ENCODE results near the gene PLA1A.

Gene PLA1A

GRCh38 chr3:119600732-119601131 is 3.0 kb downstream of the PLA1A start:
- Histone ChIP-seq H3K36me3 (ENCODE audit: insufficient read depth, low read length) (no peaks in the 10 kb centered on the region), H3K79me2 (ENCODE audit: insufficient read depth, low read length) (no peaks in the 10 kb centered on the region), H3K9me2 (replicated peaks; ENCODE audit: low read depth, low read length) (no peaks in the 10 kb centered on the region), H4K20me1 (ENCODE audit: insufficient read depth, low read length, poor library complexity, severe bottlenecking) (no peaks in the 10 kb centered on the region), H2AFZ (ENCODE audit: low read length) (peak overlapping the region; percentile 55), H3K9me3 (ENCODE audit: insufficient read depth, low read depth, low read length) (no peaks in the 10 kb centered on the region), H3K4me3 (ENCODE audit: low read length, poor library complexity, severe bottlenecking) (no peak overlapping the region), H3K9ac (ENCODE audit: low read depth, low read length, poor library complexity, severe bottlenecking) (no peak overlapping the region), H3K4me2 (ENCODE audit: low read depth, low read length, poor library complexity, severe bottlenecking) (no peak overlapping the region), H3F3A (ENCODE audit: low read depth) (no peaks in the 10 kb centered on the region), H3K27me3 (ENCODE audit: insufficient read depth, low read length, poor library complexity, severe bottlenecking) (no peaks in the 10 kb centered on the region), H3K4me1 (ENCODE audit: insufficient read depth, low read length, poor library complexity, severe bottlenecking) (no peaks in the 10 kb centered on the region)
- TF ChIP-seq EZH2phosphoT487 (IDR thresholded peaks at IDR 0.05; ENCODE audit: borderline replicate concordance) (no peak), CTCF (conservative IDR thresholded peaks at IDR 0.05; ENCODE audit: low read length) (peak; percentile 73)

DNA sequence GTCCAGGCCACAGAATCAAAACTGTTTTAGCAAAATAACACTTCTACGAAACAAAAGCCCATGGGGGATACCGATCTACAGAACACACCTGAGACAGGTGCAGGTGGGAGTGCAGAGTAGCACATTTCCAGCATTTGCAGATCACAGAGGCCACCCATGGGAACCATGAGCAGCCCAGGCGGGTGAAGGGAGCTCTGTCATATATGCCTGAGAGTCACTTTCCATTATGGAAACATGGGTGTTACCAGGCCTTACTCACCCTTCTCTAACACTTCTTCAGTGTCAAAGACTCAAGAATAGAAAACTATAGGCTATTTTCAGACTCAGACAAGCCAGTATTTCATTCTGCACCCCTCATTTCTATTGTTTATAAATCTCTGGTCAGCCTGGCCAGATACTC is 3.5 kb downstream of the PLA1A start:
- H2AFZ ChIP-seq (ENCODE audit: low read length) = peak overlapping the region; percentile 55; the same call in 1 of the 2 replicates
- no peak overlapping the region for H3K4me3 ChIP-seq (ENCODE audit: low read length, poor library complexity, severe bottlenecking)
- H3K4me2 ChIP-seq (ENCODE audit: low read depth, low read length, poor library complexity, severe bottlenecking) = no peak overlapping the region

GRCh38 chr3:119602676-119603075 is 5.0 kb downstream of the PLA1A start:
- Histone ChIP-seq H3K9me3 (ENCODE audit: insufficient read depth, low read depth, low read length) (no peaks in the 10 kb centered on the region), H3K36me3 (ENCODE audit: insufficient read depth, low read length) (no peaks in the 10 kb centered on the region), H3K4me2 (ENCODE audit: low read depth, low read length, poor library complexity, severe bottlenecking) (no peak overlapping the region), H3K27me3 (ENCODE audit: insufficient read depth, low read length, poor library complexity, severe bottlenecking) (no peaks in the 10 kb centered on the region), H3K4me3 (ENCODE audit: low read length, poor library complexity, severe bottlenecking) (no peak overlapping the region), H3K4me1 (ENCODE audit: insufficient read depth, low read length, poor library complexity, severe bottlenecking) (no peaks in the 10 kb centered on the region), H2AFZ (ENCODE audit: low read length) (no peak overlapping the region), H3K9me2 (replicated peaks; ENCODE audit: low read depth, low read length) (no peaks in the 10 kb centered on the region), H4K20me1 (ENCODE audit: insufficient read depth, low read length, poor library complexity, severe bottlenecking) (no peaks in the 10 kb centered on the region), H3K79me2 (ENCODE audit: insufficient read depth, low read length) (no peaks in the 10 kb centered on the region), H3F3A (ENCODE audit: low read depth) (no peaks in the 10 kb centered on the region), H3K9ac (ENCODE audit: low read depth, low read length, poor library complexity, severe bottlenecking) (no peak overlapping the region)
- no peak for TF ChIP-seq CTCF (conservative IDR thresholded peaks at IDR 0.05; ENCODE audit: low read length)
- no peak for TF ChIP-seq EZH2phosphoT487 (IDR thresholded peaks at IDR 0.05; ENCODE audit: borderline replicate concordance)

More for the DNA sequence above, 3.5 kb downstream of the PLA1A start:
- H3F3A ChIP-seq (ENCODE audit: low read depth) = no peaks in the 10 kb centered on the region
- TF ChIP-seq CTCF (conservative IDR thresholded peaks at IDR 0.05; ENCODE audit: low read length) = no peak
- no peaks in the 10 kb centered on the region for H3K36me3 ChIP-seq (ENCODE audit: insufficient read depth, low read length)
- H3K9me2 ChIP-seq (replicated peaks; ENCODE audit: low read depth, low read length) = no peaks in the 10 kb centered on the region
- no peaks in the 10 kb centered on the region for H3K79me2 ChIP-seq (ENCODE audit: insufficient read depth, low read length)
- H3K9me3 ChIP-seq (ENCODE audit: insufficient read depth, low read depth, low read length) = no peaks in the 10 kb centered on the region
- no peaks in the 10 kb centered on the region for H3K27me3 ChIP-seq (ENCODE audit: insufficient read depth, low read length, poor library complexity, severe bottlenecking)
- H4K20me1 ChIP-seq (ENCODE audit: insufficient read depth, low read length, poor library complexity, severe bottlenecking) = no peaks in the 10 kb centered on the region
- H3K4me1 ChIP-seq (ENCODE audit: insufficient read depth, low read length, poor library complexity, severe bottlenecking) = no peaks in the 10 kb centered on the region
- no peak overlapping the region for H3K9ac ChIP-seq (ENCODE audit: low read depth, low read length, poor library complexity, severe bottlenecking)

All from Loucy (cell line).